ENCODE results near the gene TCAIM. TPM values are rescaled to one million over a fixed set of nuclear protein-coding genes. Genes with fewer than 3 reads are reported as not detected.
"Not testable (repeated sequence)": the region's sequence is repeated elsewhere in the genome, so short reads cannot be mapped to it uniquely, and the experiment has no call there.

TCAIM gene
- total RNA-seq, 1 donor from 2014 or later: 33.2 TPM

GRCh38 chr3:44396200-44397171 is 57.9 kb downstream of the TCAIM start:
- intact Hi-C loops (cut with DNase I): no loop called here
- Histone ChIP-seq H3K27me3 (no peaks in the 10 kb centered on the region), H3K27ac (no peak overlapping the region), H3K9me3 (no peaks in the 10 kb centered on the region), H3K36me3 (peaks cover 23% of the 10 kb centered on the region), H3K4me3 (no peak overlapping the region), H3K4me1 (no peaks in the 10 kb centered on the region)
- TF ChIP-seq, protein P1, sequence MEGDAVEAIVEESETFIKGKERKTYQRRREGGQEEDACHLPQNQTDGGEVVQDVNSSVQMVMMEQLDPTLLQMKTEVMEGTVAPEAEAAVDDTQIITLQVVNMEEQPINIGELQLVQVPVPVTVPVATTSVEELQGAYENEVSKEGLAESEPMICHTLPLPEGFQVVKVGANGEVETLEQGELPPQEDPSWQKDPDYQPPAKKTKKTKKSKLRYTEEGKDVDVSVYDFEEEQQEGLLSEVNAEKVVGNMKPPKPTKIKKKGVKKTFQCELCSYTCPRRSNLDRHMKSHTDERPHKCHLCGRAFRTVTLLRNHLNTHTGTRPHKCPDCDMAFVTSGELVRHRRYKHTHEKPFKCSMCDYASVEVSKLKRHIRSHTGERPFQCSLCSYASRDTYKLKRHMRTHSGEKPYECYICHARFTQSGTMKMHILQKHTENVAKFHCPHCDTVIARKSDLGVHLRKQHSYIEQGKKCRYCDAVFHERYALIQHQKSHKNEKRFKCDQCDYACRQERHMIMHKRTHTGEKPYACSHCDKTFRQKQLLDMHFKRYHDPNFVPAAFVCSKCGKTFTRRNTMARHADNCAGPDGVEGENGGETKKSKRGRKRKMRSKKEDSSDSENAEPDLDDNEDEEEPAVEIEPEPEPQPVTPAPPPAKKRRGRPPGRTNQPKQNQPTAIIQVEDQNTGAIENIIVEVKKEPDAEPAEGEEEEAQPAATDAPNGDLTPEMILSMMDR (IDR thresholded peaks at IDR 0.05): no peak
- no peak for DNase-seq
- no peak for ATAC-seq

DNA sequence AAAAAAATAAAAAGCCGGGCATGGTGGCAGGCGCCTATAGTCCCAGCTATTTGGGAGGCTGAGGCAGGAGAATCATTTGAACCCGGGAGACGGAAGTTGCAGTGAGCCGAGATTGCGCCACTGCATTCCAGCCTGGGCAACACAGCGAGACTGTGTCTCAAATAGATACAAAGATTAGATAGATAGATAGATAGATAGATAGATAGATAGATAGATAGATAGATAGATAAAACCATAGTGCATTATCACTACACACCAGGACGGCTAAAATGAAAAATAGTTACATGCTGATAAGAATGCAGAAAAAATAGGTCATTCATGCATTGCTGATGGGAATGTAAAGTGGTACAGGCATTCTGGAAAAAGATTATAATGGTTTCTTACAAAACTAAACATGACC is 59.7 kb downstream of the TCAIM start:
- ATAC-seq; H3K27me3 ChIP-seq; H3K4me1 ChIP-seq; DNase-seq; H3K9me3 ChIP-seq; intact Hi-C loops (cut with DNase I); H3K4me3 ChIP-seq; H3K27ac ChIP-seq: not testable (repeated sequence)
- peaks cover 30% of the 10 kb centered on the region for H3K36me3 ChIP-seq

GRCh38 chr3:44398853-44399252 is 60.3 kb downstream of the TCAIM start:
- DNase-seq: no peak
- Histone ChIP-seq H3K4me1 (no peaks in the 10 kb centered on the region), H3K27ac (no peak overlapping the region), H3K4me3 (no peak overlapping the region), H3K27me3 (no peaks in the 10 kb centered on the region), H3K9me3 (no peaks in the 10 kb centered on the region), H3K36me3 (peaks cover 30% of the 10 kb centered on the region)
- TF ChIP-seq, protein P1 (IDR thresholded peaks at IDR 0.05): no peak
- intact Hi-C loops (cut with DNase I): no loop called here
- ATAC-seq: no peak

- H3K4me1 ChIP-seq: no peaks in the 10 kb centered on the region
- H3K36me3 ChIP-seq: peaks cover 24% of the 10 kb centered on the region
- no peak for DNase-seq
- ATAC-seq: no peak
- intact Hi-C loops (cut with DNase I): no loop called here
- H3K4me3 ChIP-seq: no peak overlapping the region
- no peaks in the 10 kb centered on the region for H3K27me3 ChIP-seq
- H3K9me3 ChIP-seq: no peaks in the 10 kb centered on the region
- no peak overlapping the region for H3K27ac ChIP-seq
- TF ChIP-seq, protein P1 (IDR thresholded peaks at IDR 0.05): no peak
Measured at GRCh38 chr3:44400771-44401170, 62.2 kb downstream of the TCAIM start.

GRCh38 chr3:44402548-44402947 is 64.0 kb downstream of the TCAIM start:
- Histone ChIP-seq H3K4me1 (no peaks in the 10 kb centered on the region), H3K4me3 (no peak overlapping the region), H3K36me3 (peaks cover 20% of the 10 kb centered on the region), H3K27ac (no peak overlapping the region), H3K27me3 (no peaks in the 10 kb centered on the region), H3K9me3 (no peaks in the 10 kb centered on the region)
- intact Hi-C loops (cut with DNase I): no loop called here
- no peak for DNase-seq
- no peak for ATAC-seq
- TF ChIP-seq, protein P1 (IDR thresholded peaks at IDR 0.05): no peak

GRCh38 chr3:44409640-44410410 is 71.3 kb downstream of the TCAIM start:
- H3K27me3 ChIP-seq: no peaks in the 10 kb centered on the region
- H3K27ac ChIP-seq: no peak overlapping the region
- ATAC-seq: no peak
- intact Hi-C loops (cut with DNase I): no loop called here
- no peaks in the 10 kb centered on the region for H3K36me3 ChIP-seq
- no peaks in the 10 kb centered on the region for H3K9me3 ChIP-seq
- TF ChIP-seq, protein P1 (IDR thresholded peaks at IDR 0.05): no peak
- H3K4me1 ChIP-seq: no peaks in the 10 kb centered on the region
- no peak for DNase-seq
- H3K4me3 ChIP-seq: no peak overlapping the region
